GOT3 (cell line): ENCODE results near the gene PREX1.

Experiments used
- DNase-seq: peaks from one replicate; lab custom pipeline; 2025; ENCODE audit warnings: mixed read lengths; lab: John Stamatoyannopoulos, UW

The PREX1 gene

DNA sequence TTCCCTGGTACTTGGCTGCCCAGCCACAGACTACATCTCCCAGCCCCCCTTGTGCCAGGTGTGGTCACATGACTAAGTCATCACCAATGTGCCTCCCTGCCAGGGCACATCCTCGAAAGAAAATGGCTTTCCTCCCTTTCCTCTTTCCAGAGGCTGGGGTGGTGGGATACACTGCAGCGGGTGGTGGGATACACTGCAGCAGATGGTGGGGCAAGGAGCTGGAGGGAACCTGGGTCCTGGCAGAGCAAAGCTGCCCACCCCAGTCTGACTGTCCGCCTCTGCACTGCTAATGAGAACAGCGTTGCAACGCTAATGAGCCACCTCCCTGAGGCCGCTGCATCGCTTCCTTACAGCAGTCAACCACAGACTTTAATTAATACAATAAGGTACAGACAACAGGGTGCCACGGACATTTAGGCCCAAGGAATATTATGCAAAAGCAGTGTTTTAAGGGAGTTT lies 125.3 kb downstream of the PREX1 start:
- DNase-seq, result no peak

DNA sequence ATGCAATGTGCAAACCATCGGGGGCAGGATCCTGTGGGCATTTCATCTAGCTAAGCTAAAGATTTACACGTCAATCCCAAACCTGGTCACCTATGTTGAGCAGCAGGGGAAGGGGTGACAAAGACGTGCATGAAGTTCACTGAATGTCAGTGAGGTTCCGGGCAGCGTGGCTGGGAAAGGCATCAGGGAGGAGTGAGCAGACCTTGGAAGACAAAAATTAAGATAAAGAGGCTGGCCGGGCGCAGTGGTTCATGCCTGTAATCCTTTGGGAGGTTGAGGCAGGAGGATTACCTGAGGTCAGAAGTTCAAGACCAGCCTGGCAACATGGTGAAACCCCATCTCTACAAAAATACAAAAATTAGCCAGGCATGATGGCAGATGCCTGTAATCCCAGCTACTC lies 126.1 kb downstream of the PREX1 start:
- no peak for DNase-seq

DNA sequence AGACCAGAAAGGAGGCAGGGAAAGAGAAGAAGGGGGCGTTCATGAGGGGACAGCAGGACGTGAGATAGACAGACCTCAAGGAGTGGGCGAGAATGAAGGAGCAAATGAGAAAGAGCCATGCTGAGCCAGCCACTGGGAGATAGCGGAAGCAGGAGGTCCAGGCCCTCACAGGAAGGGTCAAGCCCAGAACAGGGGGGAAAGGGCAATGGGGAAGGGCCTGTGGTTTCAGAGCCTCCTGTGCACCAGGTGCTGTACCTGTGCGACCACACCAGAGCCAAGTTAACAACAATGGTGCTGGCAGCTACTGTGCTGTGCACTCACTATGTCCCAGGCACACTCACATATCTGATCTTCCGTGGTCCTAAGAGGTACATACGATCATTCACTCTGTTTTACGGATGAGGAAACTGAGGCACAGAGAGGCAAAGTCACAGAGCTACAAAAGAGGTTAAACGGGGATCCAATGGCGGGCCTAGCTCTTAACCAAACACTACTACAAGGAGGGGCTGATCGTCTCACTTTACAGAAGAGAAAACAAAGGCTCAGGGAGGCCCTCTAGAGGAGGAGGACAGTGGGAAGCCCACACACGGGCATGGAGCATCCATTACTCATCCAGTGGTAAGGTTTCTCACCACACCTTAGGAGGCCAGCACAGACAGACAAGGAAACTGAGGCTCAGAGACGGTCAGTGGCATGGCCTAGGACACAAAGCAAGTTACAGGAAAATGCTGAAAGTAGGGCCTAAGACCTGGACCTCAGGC lies 129.1 kb downstream of the PREX1 start:
- DNase-seq, result no peak

DNA sequence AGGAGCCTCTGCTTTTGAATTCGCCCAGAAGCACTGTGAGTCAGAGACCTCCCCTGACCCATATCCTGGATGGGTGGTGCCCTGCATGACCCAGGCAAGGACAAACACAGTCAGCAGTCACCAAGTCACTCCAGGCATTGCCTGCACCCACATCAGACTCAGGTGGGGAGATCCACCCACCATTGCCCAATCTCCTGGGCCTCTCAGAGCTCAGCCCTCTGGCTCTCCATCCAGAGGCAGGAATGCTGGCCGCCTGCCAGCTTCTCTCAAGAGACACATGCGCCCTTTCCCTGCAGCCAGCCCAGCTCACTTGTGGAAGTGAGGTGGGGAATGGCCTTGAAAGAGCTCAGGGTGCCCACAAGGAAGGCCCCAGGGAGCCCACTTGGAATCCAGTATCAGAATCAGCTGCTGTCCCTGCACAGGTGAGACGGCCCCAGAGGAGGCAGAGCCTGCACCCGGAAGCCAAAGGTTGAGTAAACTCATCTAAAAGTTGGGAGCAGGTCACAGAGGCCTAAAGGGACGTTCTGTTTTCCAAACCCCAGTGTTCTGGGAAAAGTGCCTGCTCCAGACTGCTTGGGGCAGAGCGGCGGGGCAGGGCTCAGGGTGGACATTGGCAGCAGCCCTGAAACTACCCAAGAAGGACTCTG lies 129.8 kb downstream of the PREX1 start:
- DNase-seq, result no peak

DNA sequence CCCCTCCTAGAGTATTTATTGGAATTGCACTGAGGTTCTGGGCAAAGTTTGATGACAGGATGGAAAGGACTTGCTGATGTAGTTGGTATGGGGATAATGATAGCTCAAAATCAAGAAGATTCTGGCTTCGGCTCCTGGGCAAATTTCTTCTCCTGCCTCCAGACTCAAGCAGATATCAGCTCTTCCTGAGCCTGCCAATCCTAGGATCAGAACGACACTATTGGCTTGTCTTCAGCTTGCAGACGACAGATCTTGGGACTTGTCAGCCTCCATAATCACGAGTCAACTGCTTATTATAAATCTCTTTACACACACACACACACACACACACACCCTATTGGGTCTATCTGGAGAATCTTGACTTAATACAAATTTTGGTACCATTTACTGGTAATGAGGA lies 131.1 kb downstream of the PREX1 start:
- no peak for DNase-seq

DNA sequence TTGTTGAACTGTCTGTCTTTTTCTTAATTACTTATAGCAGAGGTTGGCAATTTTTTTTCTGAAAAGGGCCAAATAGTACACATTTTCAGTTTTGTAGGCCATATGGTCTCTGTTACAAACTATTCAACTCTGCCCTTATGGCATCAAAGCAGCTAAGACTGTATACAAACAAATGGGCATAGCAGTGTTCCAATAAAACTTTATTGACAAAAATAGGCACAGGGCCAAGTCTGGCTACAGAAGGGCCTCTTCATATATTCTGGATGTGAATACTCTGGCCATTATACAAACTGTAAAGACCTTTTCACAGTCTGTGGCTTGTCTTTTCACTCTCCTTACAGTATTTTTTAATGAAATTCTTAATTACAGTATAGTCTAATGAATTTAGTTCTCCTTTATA lies 132.1 kb downstream of the PREX1 start:
- DNase-seq, result no peak

DNA sequence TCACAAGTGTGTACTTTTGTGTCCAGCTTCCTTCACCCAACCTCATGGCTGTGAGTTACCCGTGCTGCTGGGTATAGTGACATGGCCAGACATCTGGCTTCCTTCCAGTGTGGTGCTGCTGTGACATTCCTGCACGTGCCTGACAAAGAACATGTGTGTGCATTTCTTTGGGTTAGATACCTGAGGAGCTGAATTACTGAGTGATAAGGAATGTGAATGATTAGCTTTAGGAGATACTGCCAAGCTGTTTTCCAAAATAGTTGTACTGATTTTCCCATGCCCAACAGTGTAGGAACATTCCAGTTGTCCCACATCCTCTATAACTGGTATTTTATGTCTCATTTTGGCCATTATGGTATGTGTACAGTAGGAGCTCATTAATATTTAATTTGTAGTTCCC lies 132.5 kb downstream of the PREX1 start:
- no peak for DNase-seq

DNA sequence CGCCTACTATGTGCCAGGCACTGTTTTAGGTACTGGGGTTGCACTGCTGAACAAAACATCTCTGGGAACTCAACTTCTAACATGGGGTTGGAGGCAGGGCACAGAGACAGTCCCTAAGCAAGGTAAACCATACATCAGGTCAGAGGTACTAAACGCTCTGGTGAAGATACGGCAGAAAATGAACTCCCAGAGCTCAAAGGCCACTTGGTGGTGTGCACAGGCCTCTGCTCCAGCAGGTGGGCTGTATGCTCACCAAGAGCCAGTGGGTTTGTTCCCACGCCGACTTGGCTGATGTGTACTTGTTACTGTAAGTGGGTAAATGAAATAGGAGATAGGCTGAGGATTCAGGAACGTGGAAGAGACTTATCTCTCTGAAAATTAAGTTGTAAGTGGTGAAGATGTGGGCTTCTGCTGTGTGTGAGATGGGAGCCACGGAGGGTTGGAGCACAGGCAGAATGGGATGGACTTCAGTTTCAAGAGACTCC lies 133.4 kb downstream of the PREX1 start:
- no peak for DNase-seq

DNA sequence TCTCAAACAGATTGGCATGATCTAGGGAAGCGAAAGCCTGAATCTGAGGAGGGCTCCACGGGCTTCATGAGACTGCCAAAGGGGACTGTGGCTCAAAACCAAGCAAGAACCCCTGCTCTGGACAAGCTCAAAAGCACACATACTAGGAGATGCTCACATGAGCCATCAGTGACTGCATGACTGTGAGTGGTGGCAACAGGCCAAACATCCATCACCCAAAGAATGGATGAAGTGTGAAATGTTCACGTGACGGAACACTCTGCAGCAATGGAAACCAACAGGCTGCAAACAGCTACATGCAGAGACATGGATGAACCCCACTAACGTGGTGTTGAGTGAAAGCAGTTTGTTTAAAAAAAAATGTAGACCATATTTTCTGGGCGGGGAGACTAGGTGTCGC lies 136.3 kb downstream of the PREX1 start:
- no peak for DNase-seq

DNA sequence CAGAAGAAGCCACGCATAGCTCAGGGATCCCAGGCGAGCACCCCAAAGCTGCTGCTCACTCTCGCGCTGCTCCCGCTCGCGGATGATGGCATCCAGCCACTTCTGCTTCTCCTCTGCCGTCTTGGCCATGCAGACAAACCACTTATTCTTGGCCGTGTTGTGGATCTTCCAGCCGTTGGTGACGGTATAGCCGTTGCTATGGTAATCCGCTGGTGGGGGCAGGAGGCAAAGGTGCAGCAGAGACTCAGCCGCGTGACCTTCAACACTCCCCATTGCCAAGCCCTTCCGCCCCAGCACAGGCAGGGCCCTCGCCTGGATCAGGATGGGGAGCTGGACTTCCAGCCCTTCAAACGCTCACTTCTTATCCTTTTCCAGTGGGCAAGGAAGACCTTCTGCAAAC lies 136.9 kb downstream of the PREX1 start:
- no peak for DNase-seq

DNA sequence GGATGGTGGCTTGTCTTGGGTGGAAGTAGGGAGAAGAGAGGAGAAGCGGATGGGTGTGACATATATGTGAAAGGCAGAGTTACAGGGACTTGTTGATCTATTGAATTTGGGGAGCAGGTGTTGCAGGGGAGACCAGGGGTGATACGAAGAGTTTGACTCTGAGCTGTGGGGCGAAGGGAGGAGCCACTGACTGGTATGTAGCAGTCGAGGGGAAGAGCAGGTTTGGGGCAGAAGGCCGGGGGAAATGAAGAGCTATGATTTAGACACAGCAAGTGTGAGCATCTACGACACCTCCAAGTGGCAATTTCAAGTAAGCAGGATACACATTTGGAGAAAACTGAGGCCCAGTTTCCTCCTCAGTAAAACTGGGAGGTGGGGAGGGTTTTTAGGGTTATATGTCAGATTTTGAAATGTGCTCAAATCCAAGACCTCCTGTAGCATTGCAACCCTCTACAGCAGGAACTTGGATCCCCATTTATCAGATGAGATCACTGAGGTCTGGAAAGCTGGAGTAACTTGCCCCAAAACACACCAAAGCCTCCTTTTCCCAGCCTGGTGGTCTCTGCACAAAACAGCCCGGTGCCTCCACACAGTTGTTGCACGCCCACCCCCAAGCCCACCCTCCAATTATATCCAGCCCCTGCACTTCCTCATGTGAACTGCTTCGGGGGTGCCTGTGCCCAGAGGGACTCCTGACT lies 137.8 kb downstream of the PREX1 start:
- DNase-seq, result no peak

DNA sequence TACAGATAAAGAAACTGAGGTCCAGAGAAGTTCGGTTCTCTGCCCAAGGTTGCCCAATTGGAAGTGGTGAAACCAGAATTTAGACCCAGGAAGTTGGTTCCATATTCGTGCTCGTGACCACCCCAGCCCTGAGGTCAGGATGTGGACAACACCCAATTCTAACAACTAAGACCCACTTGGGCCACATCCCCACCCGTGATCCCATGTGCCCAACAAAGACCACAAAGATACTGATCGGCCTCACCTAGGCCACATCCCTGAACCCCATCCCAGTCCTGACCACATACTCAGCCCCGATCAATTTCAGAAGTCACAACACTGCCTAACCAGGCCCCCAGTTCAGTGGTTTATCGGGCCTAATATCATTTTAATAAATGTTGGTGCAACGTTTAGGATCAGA lies 138.4 kb downstream of the PREX1 start:
- DNase-seq, result no peak

DNA sequence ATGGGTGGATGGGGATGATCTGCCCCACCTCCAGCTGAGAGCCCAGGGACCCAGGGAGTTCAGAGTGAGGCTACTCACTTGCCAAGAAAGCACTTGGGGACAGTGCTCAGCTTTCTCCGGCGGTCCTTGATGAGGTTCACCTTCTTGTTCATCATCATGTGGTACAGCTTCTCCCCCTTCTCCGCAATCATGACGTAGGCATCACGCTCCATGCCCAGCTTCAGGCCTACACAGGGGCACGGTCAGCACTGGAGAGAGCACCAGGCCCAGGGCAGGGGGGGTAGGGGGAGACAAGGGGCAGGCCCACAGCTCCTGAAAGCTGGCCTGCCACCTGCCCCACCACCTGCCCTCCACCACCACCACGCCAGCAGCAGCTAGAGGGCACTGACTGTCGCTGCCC lies 139.2 kb downstream of the PREX1 start:
- no peak for DNase-seq

DNA sequence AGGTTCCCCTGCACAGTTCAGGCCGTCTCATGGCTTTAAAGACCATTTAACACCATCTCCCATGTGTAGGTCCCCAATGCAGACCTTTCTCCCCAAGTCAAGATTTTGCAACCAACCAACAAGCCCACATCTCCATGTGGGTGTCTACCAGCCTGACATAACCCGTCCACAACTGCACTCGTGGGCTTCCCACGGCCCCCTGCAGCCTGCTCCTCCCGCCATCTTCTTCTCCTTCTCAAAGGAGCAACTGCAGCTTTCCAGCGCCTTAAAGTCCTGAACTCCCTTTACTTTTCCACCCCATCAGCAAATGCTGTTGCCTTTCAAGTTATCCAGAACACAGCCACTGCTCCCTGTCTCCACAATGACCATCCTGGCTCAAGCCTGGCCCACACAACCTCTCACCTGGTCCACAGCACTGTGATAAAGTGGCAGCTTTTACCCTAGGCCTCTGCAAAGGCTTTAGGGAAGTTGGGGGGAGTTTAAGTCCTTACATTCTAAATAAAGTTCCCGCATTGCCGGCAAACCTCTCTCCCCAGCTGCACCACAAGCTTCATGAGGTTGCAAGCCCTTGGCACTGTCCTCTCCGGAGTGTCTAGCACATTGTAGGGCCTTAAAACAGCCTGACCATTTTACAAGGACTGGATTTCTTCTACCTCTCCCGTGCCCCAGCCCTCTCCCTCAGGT lies 140.5 kb downstream of the PREX1 start:
- no peak for DNase-seq

DNA sequence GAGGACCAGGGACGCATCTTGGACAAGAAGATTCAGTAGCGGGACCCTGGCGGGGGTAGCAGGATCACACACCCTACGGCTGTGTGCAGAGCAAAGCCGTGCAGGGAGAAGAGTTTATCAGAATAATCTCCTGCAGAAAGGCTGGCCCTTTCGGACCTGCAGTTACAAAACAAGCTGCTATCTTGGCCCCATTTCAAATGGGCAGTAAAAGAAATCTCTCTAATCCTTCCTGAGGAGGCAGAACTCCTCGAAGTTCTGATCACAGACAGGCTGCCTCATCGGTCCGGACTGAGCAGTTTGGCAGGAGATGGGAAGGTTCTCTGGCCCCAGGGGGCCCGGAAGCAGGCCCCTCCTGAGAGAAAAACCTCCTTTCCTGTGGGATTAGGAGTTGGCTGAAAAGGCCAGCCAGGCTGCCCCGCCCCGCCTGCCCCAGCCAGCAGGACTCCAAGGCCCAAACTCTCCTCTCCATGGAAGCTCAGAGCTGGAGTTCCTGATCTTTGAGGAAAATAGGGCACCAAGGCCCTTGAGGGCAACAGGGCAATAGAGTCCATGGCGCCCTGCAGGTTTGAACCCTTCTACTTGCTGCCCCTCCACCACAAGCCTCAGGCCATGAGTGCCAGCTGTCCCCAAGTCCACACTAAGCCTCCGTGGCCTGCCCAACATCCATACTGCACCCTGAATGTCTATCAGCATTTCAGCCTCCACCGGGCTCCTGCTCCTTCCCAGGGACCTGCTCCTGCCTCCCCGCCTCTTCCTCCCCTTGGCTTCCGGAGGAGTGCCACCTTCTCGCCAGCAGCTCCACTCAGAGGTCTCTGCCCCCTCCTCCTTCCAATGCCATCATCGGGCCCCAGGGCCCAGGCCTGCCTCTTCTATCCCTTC lies 141.3 kb downstream of the PREX1 start:
- DNase-seq, result no peak

DNA sequence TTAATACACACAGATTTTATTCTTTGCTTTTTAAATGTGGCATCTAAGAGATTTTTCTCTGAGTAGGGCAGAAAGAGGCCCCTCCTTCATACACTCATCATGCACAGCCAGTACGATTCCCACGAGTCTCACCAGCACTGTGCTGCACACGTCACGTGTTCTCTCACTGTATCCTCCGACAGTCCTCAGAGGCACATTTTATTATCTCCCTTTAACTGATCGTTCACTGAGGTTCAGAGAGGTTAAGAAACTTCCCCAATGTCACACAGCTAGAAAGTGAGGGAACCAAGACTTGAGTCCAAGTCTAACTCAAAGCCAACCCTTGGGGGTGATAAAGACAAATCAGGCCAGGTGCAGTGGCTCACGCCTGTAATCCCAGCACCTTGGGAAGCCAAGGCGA lies 142.5 kb downstream of the PREX1 start:
- DNase-seq, result no peak

DNA sequence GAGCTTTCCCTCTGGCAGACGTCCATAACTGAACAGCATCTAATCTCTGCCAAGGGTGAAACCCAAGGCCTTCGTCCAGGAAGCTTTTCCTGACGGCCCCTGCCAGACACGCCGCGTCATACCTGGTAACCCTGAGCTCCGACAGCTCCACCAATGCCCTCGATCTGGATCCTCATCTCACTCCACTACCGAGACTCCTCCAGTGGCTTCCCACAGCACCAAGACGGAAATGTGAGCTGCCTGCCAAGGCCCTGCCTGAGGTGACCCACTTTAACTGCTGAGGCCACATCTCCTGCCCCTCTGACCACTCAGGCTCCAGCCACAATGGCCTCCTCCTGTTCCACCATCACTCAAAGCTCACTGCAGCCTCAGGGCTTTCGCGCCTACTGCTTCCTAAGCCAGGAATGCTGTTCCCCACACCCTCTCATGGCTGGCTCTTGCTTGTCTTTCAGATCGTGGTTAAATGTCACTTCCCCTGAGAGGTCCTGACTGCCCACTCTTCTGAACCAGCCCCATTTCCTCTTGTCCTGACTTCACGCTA lies 143.2 kb downstream of the PREX1 start:
- no peak for DNase-seq

DNA sequence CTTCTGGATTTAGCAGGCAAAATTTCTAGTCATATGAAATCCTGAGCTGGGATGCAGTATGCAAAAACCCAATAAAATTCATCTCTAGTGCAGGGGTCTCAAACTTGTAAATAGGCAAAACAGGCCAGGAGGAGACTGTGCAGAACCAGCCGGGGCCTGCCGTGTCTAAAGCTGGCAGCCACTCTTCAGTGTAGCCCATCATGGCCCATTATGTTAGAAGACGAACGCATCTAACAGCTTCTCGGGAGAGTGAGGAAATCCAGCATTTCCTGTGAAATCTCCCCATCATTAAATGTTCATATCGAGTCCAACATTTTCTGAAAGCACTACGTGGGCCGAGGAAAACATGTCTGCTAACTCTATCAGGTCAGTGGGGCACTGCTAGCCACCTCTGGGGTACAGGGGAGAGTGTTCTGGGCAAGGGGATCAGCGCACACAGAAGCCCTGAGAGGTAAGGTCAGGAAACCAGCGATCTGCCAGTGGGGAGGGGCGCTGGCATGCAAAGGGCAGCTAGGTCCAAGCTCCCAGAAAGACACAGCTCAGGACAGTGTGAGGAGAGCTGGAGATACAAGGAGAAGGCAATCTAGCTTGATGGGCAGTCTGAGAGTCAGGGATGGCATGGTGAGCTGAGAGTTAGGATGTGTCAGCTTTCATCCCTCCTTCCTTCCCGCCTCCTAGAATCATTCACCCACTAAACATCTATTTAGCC lies 144.2 kb downstream of the PREX1 start:
- no peak for DNase-seq

DNA sequence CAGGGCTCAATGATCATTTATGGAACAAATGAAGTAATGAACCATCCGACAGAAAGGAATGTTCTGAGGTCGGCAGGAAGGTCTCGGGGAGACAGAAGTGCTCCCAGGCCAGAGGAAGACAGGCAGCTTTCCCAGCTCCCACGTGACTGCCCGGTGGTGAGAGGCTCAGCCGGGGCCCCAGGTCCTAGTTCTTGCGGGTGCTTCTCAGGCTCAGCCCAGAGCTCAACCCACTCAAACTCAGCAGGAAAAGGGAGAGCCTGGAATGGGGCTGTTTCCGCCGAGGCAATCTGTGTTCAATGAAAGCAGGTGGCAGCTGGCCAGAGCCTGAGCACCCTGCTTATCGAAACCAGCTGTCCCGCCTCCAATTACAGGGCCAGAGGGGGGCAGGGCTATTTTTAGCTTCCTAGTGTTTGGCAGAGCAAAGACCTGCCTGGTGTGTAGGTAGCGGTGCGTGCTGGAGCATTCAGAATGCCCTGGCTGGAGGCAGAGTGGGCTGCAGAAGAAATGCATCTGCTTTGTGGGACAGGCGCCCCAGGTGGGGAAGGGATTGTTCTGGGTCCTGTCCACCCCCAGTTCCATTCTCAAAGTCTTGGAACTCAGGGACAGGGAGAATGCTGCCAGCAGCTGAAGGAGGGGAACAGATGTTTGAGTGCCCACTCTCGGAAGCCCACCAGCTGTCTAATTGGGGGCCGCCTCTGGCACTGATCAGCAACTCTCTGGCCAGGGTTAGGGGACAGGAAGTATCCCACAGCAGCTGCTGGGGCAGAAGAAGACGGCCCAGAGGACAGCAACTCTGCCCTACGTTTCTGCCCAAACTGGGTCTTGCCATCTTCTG lies 145.1 kb downstream of the PREX1 start:
- DNase-seq, result no peak
